ENCODE measurements around the gene POU2F3.

Gene POU2F3

DNA sequence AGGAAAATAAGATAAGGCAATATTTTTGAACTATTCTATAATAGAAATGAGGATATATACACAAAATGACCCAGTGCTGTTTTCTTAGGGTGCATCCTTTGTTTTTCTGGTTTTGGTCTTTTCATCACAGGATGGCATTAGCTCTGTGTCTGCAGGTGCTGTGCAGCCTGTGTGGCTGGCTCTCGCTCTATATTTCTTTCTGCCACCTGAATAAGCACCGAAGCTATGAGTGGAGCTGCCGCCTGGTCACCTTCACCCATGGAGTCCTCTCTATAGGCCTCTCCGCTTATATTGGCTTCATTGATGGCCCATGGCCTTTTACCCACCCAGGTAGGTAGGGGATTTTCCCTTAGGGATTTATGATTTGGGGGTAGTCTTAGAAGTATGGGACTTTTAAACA is 87.4 kb downstream of the POU2F3 start:
- TF ChIP-seq, protein P1, sequence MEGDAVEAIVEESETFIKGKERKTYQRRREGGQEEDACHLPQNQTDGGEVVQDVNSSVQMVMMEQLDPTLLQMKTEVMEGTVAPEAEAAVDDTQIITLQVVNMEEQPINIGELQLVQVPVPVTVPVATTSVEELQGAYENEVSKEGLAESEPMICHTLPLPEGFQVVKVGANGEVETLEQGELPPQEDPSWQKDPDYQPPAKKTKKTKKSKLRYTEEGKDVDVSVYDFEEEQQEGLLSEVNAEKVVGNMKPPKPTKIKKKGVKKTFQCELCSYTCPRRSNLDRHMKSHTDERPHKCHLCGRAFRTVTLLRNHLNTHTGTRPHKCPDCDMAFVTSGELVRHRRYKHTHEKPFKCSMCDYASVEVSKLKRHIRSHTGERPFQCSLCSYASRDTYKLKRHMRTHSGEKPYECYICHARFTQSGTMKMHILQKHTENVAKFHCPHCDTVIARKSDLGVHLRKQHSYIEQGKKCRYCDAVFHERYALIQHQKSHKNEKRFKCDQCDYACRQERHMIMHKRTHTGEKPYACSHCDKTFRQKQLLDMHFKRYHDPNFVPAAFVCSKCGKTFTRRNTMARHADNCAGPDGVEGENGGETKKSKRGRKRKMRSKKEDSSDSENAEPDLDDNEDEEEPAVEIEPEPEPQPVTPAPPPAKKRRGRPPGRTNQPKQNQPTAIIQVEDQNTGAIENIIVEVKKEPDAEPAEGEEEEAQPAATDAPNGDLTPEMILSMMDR (IDR thresholded peaks at IDR 0.05; ENCODE audit: control insufficient read depth, insufficient read depth, low read depth, low read length, missing control alignments): no peak
- DNase-seq (ENCODE audit: low read depth): no peak
- no peak overlapping the region for H3K4me3 ChIP-seq (ENCODE audit: control insufficient read depth, low read depth, low read length)

DNA sequence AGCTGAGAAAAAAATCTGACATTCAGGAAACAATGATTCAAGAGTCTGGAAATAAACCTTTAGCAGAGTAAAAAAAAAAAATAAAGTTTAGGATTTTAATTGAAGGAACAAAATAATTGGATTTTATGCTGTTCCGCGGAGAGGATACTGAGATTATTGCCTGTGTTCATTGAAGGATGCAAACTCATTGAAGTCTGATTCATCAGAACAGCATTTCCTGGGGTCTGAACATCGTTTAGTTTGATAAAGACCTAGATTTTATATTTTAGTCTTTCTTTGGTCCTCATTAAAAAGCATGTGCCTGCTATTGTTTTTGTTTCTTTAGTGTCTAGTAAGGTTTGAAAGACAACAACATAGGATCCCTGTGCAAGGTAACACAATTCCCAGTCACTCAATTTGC is 89.6 kb downstream of the POU2F3 start:
- no peak for DNase-seq (ENCODE audit: low read depth)
- no peak overlapping the region for H3K4me3 ChIP-seq (ENCODE audit: control insufficient read depth, low read depth, low read length)
- TF ChIP-seq, protein P1 (IDR thresholded peaks at IDR 0.05; ENCODE audit: control insufficient read depth, insufficient read depth, low read depth, low read length, missing control alignments): no peak

DNA sequence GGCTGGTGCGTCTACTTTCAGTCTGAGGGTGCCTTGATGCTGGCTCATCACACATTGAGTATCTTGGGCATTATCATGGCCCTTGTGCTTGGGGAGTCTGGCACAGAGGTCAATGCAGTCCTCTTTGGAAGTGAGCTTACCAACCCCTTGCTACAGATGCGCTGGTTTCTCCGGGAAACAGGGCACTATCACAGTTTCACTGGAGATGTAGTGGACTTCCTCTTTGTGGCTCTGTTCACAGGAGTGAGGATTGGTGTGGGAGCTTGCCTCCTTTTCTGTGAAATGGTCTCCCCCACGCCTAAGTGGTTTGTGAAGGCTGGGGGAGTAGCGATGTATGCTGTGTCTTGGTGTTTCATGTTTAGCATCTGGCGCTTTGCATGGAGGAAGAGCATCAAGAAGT is 90.1 kb downstream of the POU2F3 start:
- no peak overlapping the region for H3K4me3 ChIP-seq (ENCODE audit: control insufficient read depth, low read depth, low read length)
- TF ChIP-seq, protein P1 (IDR thresholded peaks at IDR 0.05; ENCODE audit: control insufficient read depth, insufficient read depth, low read depth, low read length, missing control alignments): no peak
- no peak for DNase-seq (ENCODE audit: low read depth)

DNA sequence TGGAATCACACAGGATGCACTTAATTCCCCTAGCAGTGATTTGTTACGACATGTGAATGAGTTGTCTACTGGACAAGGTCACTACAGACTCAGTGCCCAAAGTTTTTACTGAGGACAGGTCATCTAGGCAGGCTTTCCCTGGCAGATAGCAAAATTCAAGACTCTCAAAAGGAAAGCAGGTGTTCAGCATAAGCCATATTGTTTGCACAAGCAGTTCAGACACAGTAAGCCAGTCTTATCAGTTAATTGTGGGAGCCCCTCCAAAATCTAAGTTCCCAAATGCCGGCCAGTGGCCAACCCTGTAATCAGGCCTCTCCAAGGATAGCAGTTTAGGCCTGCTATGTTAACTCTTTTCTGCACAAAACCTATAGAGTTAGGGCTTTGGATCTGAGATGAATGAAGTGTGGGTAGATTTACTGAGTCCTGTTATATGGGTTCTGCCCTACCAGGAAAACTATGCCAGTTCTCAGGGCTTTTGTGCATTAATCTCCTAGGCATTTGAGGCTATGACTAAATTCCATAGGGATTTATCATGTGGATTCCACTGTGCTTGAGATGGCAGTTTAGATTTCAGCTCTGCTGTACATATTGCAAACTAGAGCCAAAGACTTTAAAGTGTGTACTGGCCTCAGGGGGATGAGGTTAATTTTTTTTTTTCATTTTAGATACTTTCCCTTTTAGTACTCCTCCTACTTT is 91.5 kb downstream of the POU2F3 start:
- peak; percentile 76 for DNase-seq (ENCODE audit: low read depth)

DNA sequence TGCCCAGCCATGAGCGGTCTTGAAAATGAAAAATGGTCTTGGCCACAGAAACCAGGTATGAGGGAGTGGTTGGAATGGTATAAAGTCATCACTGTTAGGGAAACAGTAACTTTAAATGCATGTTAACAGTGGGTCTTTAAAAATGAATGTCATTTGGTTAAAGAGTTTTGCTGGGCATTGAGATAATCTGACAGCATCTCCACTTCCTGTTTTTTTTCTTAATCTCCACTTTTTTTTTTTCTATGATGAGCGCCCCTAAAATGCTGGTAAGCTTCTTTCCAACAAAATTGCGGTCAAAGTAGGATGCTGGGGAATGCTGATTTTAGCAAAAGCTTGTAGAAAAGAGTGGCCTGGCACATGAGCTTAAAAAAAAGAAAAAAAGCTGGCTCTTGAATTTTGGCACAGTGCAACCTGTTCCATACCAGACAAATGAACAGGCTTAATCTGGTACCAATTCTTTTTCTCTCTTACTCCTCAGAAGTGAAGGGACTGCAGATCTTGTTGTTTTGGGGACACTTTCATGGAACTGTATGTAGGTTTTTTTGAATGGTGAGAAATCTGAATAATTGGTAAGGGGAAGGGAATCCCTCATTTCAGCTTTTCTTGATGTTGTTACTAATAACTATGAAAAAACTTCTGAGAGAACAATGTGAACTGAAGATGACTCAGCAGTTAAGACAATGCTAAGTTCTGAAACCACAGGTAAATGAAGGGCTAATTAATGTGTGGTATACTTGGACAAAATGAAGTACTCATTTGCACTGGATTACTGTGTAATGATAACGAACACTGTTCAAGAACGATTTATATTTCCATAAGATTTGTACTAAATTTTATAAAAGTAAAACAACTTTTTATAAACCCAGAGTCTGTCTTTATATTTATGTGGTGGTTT is 93.1 kb downstream of the POU2F3 start:
- no peak for DNase-seq (ENCODE audit: low read depth)
- TF ChIP-seq, protein P1 (IDR thresholded peaks at IDR 0.05; ENCODE audit: control insufficient read depth, insufficient read depth, low read depth, low read length, missing control alignments): no peak
- H3K4me3 ChIP-seq (ENCODE audit: control insufficient read depth, low read depth, low read length): no peak overlapping the region

More for the DNA sequence above, 91.5 kb downstream of the POU2F3 start:
- TF ChIP-seq, protein P1 (IDR thresholded peaks at IDR 0.05; ENCODE audit: control insufficient read depth, insufficient read depth, low read depth, low read length, missing control alignments): no peak
- no peak overlapping the region for H3K4me3 ChIP-seq (ENCODE audit: control insufficient read depth, low read depth, low read length)

DNA sequence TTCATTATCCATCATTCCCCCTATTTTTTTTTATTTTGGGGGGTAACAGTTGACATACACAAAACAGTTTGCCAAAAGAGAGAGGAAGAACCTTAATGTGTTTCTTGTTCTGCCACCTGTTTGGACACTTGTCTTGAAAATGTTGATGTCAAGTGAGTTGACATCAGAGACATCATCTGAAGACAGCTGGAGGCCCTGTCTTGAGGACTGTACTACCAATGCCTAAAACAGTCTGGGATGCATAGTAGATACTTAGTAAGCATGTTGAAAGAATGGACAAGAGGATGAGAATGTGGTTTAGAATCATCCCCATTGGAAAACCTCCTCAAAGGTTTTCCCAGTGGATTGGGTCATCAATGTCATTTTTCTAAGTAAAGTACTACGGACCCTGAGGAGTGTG is 93.9 kb downstream of the POU2F3 start:
- H3K4me3 ChIP-seq (ENCODE audit: control insufficient read depth, low read depth, low read length): no peak overlapping the region
- no peak for DNase-seq (ENCODE audit: low read depth)
- TF ChIP-seq, protein P1 (IDR thresholded peaks at IDR 0.05; ENCODE audit: control insufficient read depth, insufficient read depth, low read depth, low read length, missing control alignments): no peak

All from AG09309 (cell line).